PC-3 (cell line): ENCODE data around the gene UTS2B. TPM values are rescaled to one million over a fixed set of nuclear protein-coding genes. Genes with fewer than 3 reads are reported as not detected.

ENCODE experiments used
- ATAC-seq: fragments of 200-7000 bp; cut with Tn5 transposase; 2 replicates; pipeline ENCODE4 v1.9.1; 2020; ENCODE audit warnings: mild to moderate bottlenecking, moderate library complexity
- BruUV-seq: library from RNA; stranded (reverse); fragments of 400-500 nt; replicated peaks from 2 replicates; lab custom pipeline; 2021; lab: Mats Ljungman, UMichigan
- CTCF ChIA-PET: fragments of 300-600 bp; sonication (Branson Sonifier 250); formaldehyde crosslinking; loops from one replicate; lab custom pipeline; 2022; ENCODE audit warnings: antibody characterized with exemption; lab: Charles Lee
- POLR2A ChIA-PET: fragments of 300-600 bp; sonication (Branson Sonifier 250); formaldehyde crosslinking; loops from one replicate; lab custom pipeline; 2022; ENCODE audit warnings: antibody characterized with exemption; ENCODE audit not compliant: unreplicated experiment; lab: Charles Lee
- DNase-seq: peaks from one replicate; pipeline ENCODE4 v3.0.0-alpha.2; 2015
- H2AFZ ChIP-seq: fragments of 300-600 bp; sonication (generic); 2 replicates; pipeline ENCODE4 v1.6.0; 2016; ENCODE audit warnings: antibody characterized with exemption, low read length
- H3F3A ChIP-seq: fragments of 300-600 bp; sonication (generic); one replicate; pipeline ENCODE4 v1.6.0; 2017; ENCODE audit warnings: antibody characterized with exemption, low read length, control low read depth, mild to moderate bottlenecking; ENCODE audit not compliant: unreplicated experiment
- H3K27ac ChIP-seq: fragments of 300-600 bp; sonication (generic); 2 replicates; pipeline ENCODE4 v1.5.1; 2016; ENCODE audit warnings: mild to moderate bottlenecking, low read length
- H3K27me3 ChIP-seq: fragments of 300-600 bp; sonication (generic); 2 replicates; pipeline ENCODE4 v1.6.1; 2016; ENCODE audit warnings: low read length, mixed read lengths
- H3K36me3 ChIP-seq: fragments of 300-600 bp; sonication (generic); 2 replicates; pipeline ENCODE4 v1.6.1; 2016; ENCODE audit warnings: low read depth, mixed run types, low read length, mixed read lengths
- H3K4me1 ChIP-seq: fragments of 300-600 bp; sonication (generic); 2 replicates; pipeline ENCODE4 v1.5.1; 2016; ENCODE audit warnings: low read length; ENCODE audit not compliant: insufficient read depth
- H3K4me2 ChIP-seq: fragments of 300-600 bp; sonication (generic); 2 replicates; pipeline ENCODE4 v1.6.0; 2016; ENCODE audit warnings: low read length
- H3K4me3 ChIP-seq: fragments of 300-600 bp; sonication (generic); 2 replicates; pipeline ENCODE4 v1.5.1; 2016; ENCODE audit warnings: mild to moderate bottlenecking, low read length, mixed read lengths
- H3K79me2 ChIP-seq: fragments of 300-600 bp; sonication (generic); 2 replicates; pipeline ENCODE4 v1.6.1; 2017; ENCODE audit warnings: low read length, mixed read lengths
- H3K9ac ChIP-seq: fragments of 300-600 bp; sonication (generic); 2 replicates; pipeline ENCODE4 v1.6.0; 2016; ENCODE audit warnings: mild to moderate bottlenecking, low read length
- H3K9me2 ChIP-seq: fragments of 300-600 bp; sonication (generic); replicated peaks from 2 replicates; pipeline ENCODE4 v1.6.1; 2016; ENCODE audit warnings: mixed run types, low read length, mixed read lengths
- H3K9me3 ChIP-seq: fragments of 300-600 bp; sonication (generic); 2 replicates; pipeline ENCODE4 v1.6.1; 2016; ENCODE audit warnings: low read length, mixed read lengths
- H4K20me1 ChIP-seq: fragments of 300-600 bp; sonication (generic); 2 replicates; pipeline ENCODE4 v1.6.1; 2016; ENCODE audit warnings: low read length, mixed read lengths
- EZH2 ChIP-seq: fragments of 300-600 bp; sonication (generic); IDR thresholded peaks from one replicate; pipeline ENCODE4 v1.6.1; 2017; ENCODE audit warnings: antibody characterized with exemption, mild to moderate bottlenecking, low read length; ENCODE audit not compliant: unreplicated experiment
- EZH2phosphoT487 ChIP-seq: fragments of 300-600 bp; sonication (generic); IDR thresholded peaks from 2 replicates; pipeline ENCODE4 v1.6.1; 2018; ENCODE audit warnings: mild to moderate bottlenecking, antibody characterized with exemption, low read length, borderline replicate concordance
- intact Hi-C: fragments of 100-400 bp; cut with micrococcal nuclease; formaldehyde crosslinking; loops from 2 replicates; pipeline ENCODE4 v1.9.0; 2023
- total RNA-seq: library from RNA; depleted of rRNA; stranded (reverse); fragments of >200 nt; gene quantifications from 2 replicates; pipeline ENCODE4 v1.2.3, GENCODE V29; 2014
- TF ChIP-seq, protein P1 (sequence below): fragments of 300-600 bp; sonication (generic); conservative IDR thresholded peaks from 2 replicates; pipeline ENCODE4 v1.5.1; 2017; ENCODE audit warnings: antibody characterized with exemption, low read depth, mild to moderate bottlenecking, low read length

The UTS2B gene
- total RNA-seq, 1 experiment from 2014 or later, result not detected

DNA sequence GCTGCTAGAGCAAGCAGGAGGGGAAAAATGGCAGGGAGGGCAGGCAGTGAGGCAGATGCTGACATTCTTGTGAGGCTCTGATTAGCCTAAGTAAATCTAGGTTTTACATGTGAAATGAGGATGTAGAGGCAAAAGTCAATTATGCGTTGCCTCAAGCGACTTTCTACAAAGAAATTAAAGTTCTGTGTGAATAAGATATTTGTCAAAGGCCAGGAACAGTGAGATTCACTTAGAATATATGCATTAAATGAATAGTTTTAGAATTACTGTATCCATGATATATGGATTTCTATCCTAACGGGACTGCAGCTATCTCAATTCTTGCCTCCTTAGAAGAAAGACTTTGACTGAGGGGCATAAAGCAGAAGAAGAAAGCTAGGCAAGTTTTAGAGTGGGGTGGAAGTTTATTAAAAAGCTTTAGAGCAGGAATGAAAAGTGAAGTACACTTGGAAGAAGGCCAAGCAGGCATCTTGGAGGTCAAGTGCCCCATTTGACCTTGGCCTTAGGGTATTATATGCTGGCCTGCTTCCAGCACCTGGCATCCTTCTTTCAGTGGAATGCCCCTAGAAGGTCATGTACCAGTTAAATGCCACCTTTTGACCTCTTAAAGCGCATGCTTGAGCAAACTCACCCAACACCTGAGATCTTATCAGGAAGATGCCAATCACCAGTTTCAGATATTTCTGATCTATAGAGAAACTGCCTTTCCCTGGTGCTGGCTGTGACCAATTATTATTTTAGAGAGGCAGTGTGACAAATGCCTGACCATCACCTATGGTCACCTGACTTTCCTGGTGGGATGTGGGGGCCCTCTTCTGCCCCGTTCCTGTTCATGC, 93.1 kb downstream of the UTS2B start:
- H3K79me2 ChIP-seq, result no peaks in the 10 kb centered on the region
- no TSS peak for BruUV-seq
- H2AFZ ChIP-seq, result peak overlapping the region; percentile 29
- H3K9me3 ChIP-seq, result no peaks in the 10 kb centered on the region
- intact Hi-C loops, result loop anchor here (5.0 kb wide), 4 partner anchors 170 to 530 kb away; no protein-coding TSS in a partner anchor
- TF ChIP-seq EZH2, result no peak
- TF ChIP-seq, protein P1, sequence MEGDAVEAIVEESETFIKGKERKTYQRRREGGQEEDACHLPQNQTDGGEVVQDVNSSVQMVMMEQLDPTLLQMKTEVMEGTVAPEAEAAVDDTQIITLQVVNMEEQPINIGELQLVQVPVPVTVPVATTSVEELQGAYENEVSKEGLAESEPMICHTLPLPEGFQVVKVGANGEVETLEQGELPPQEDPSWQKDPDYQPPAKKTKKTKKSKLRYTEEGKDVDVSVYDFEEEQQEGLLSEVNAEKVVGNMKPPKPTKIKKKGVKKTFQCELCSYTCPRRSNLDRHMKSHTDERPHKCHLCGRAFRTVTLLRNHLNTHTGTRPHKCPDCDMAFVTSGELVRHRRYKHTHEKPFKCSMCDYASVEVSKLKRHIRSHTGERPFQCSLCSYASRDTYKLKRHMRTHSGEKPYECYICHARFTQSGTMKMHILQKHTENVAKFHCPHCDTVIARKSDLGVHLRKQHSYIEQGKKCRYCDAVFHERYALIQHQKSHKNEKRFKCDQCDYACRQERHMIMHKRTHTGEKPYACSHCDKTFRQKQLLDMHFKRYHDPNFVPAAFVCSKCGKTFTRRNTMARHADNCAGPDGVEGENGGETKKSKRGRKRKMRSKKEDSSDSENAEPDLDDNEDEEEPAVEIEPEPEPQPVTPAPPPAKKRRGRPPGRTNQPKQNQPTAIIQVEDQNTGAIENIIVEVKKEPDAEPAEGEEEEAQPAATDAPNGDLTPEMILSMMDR, result no peak
- TF ChIP-seq EZH2phosphoT487, result no peak
- peaks cover 21% of the 10 kb centered on the region for H3F3A ChIP-seq
- ATAC-seq (no peak), DNase-seq (peak; percentile 65)
- no peaks in the 10 kb centered on the region for H3K9me2 ChIP-seq
- ChIA-PET POLR2A (no interaction called here), CTCF (interaction anchor here (1.3 kb wide), 1 partner anchor 101 kb away, joined by 3 read pairs; no protein-coding TSS in a partner anchor)
- no peaks in the 10 kb centered on the region for H3K36me3 ChIP-seq
- peak overlapping the region; percentile 94 for H3K27ac ChIP-seq
- H3K4me1 ChIP-seq, result peaks cover 57% of the 10 kb centered on the region
- H4K20me1 ChIP-seq, result no peaks in the 10 kb centered on the region
- H3K27me3 ChIP-seq, result no peaks in the 10 kb centered on the region
- H3K4me3 ChIP-seq, result no peak overlapping the region
- H3K4me2 ChIP-seq, result peak overlapping the region; percentile 47
- peak overlapping the region; percentile 52 for H3K9ac ChIP-seq

DNA sequence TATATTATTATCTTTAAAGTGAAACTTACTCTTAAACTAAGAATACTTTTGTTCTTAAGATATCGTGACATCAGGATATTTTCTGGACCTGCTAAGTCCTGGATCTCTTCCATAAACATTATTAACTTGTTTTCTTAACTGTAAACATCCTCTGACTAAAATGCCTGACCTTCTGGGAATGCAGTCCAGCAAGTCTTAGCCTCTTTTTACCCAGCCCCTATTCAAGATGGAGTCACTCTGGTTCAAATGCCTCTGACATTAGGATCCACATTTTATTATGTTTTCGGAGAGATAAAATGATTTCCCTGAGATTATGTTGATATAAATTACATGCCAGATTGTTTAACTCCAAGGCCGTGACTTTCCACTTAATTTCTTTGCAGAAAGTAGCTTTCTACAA, 93.7 kb downstream of the UTS2B start:
- ATAC-seq (peak; percentile 16; the same call in 1 of the 2 replicates), DNase-seq (peak; percentile 90)
- H3K9me3 ChIP-seq, result no peaks in the 10 kb centered on the region
- peak overlapping the region; percentile 61 for H3K4me2 ChIP-seq
- peak overlapping the region; percentile 29 for H2AFZ ChIP-seq
- POLR2A ChIA-PET, result no interaction called here
- H3K9ac ChIP-seq, result peak overlapping the region; percentile 71
- peaks cover 21% of the 10 kb centered on the region for H3F3A ChIP-seq
- no peaks in the 10 kb centered on the region for H3K27me3 ChIP-seq
- no peaks in the 10 kb centered on the region for H4K20me1 ChIP-seq
- no peaks in the 10 kb centered on the region for H3K79me2 ChIP-seq
- H3K4me1 ChIP-seq, result peaks cover 57% of the 10 kb centered on the region
- no peak for TF ChIP-seq EZH2phosphoT487
- TF ChIP-seq, protein P1, result no peak
- no peak for TF ChIP-seq EZH2
- H3K27ac ChIP-seq, result peak overlapping the region; percentile 94
- intact Hi-C loops, result loop anchor here (5.0 kb wide), 4 partner anchors 169 to 529 kb away; no protein-coding TSS in a partner anchor
- no peaks in the 10 kb centered on the region for H3K9me2 ChIP-seq
- no peak overlapping the region for H3K4me3 ChIP-seq
- BruUV-seq, result no TSS peak
- CTCF ChIA-PET, result no interaction called here
- H3K36me3 ChIP-seq, result no peaks in the 10 kb centered on the region
